K562 (cell line): Measurements from ENCODE around the gene FAM107B. TPM values are rescaled to one million over a fixed set of nuclear protein-coding genes. Genes with fewer than 3 reads are reported as not detected.

ENCODE experiments used
- ATAC-seq: fragments of 200-7000 bp; cut with Tn5 transposase; 3 replicates; pipeline ENCODE4 v1.9.1; 2020; ENCODE audit warnings: moderate library complexity
- BruUV-seq: library from RNA; stranded (reverse); fragments of 400-500 nt; replicated peaks from 2 replicates; lab custom pipeline; 2021; lab: Mats Ljungman, UMichigan
- CTCF ChIA-PET: fragments of 300-600 bp; formaldehyde crosslinking; extraction: SDS; loops from one replicate; lab custom pipeline; 2021; ENCODE audit warnings: low intra/inter-chr PET ratio; lab: Yijun Ruan, JAX
- POLR2A ChIA-PET: fragments of 300-600, 350-650 bp; sonication (Branson Sonifier 250); formaldehyde crosslinking; extraction: SDS; loops from one replicate; lab custom pipeline; 2021; ENCODE audit warnings: antibody characterized with exemption, inconsistent platforms; lab: Yijun Ruan, JAX
- DNase-seq, 4 experiments: peaks; one replicate each; pipeline versions ENCODE4 v3.0.0 to v3.0.0-alpha.2; 2011 to 2018; ENCODE audit warnings: low spot score in 3 of 4, mixed read lengths in 3 of 4; ENCODE audit errors: extremely low read depth in 1 of 4
- FAIRE-seq: peaks from 2 replicates; lab custom pipeline; 2011; peaks lifted over from hg19 to GRCh38; lab: Jason Lieb, UNC
- H2AFZ ChIP-seq: 2 replicates; pipeline ENCODE4 v1.6.0; 2011; ENCODE audit warnings: low read depth, low read length, control low read depth, inconsistent platforms
- H3K27ac ChIP-seq: fragments of 200-600 bp; 3 replicates; pipeline ENCODE4 v1.8.0; 2011; ENCODE audit warnings: low read depth, mild to moderate bottlenecking, control low read depth, inconsistent platforms, low read length, moderate library complexity, mixed read lengths; ENCODE audit errors: extremely low read depth
- H3K27me3 ChIP-seq, 2 experiments: fragments of 300-600 bp in 1 of 2; 2 replicates in 1 of 2; 3 replicates in 1 of 2; pipeline versions ENCODE4 v1.6.0 to v1.8.0; 2011; ENCODE audit warnings: inconsistent platforms in 2 of 2, low read length in 2 of 2, mild to moderate bottlenecking in 1 of 2, mixed read lengths in 1 of 2, moderate library complexity in 1 of 2; ENCODE audit not compliant: control insufficient read depth in 2 of 2, insufficient read depth in 2 of 2
- H3K36me3 ChIP-seq: fragments of 300-600 bp; 3 replicates; pipeline ENCODE4 v1.8.0; 2011; ENCODE audit warnings: mild to moderate bottlenecking, low read length, inconsistent platforms; ENCODE audit not compliant: control insufficient read depth, insufficient read depth
- H3K4me1 ChIP-seq, 2 experiments: fragments of 200-600 bp in 1 of 2; replicated peaks in 1 of 2; 2 replicates in 1 of 2; 3 replicates in 1 of 2; pipeline versions ENCODE4 v1.5.1 to v1.8.0; 2011; ENCODE audit warnings: inconsistent platforms in 2 of 2, low read length in 2 of 2, mild to moderate bottlenecking in 1 of 2, mixed read lengths in 1 of 2, moderate library complexity in 1 of 2; ENCODE audit not compliant: control insufficient read depth in 2 of 2, insufficient read depth in 2 of 2
- H3K4me2 ChIP-seq: 2 replicates; pipeline ENCODE4 v1.6.1; 2011; ENCODE audit warnings: low read length, control low read depth, inconsistent platforms, mixed read lengths; ENCODE audit not compliant: insufficient read depth
- H3K4me3 ChIP-seq: fragments of 200-600 bp; sonication (generic), shearing (Covaris generic); 2 replicates; pipeline ENCODE4 v1.5.1; 2016; ENCODE audit warnings: control low read depth, inconsistent platforms
- H3K79me2 ChIP-seq: fragments of 200-600 bp; 3 replicates; pipeline ENCODE4 v1.8.0; 2011; ENCODE audit warnings: low read length, inconsistent platforms; ENCODE audit not compliant: control insufficient read depth, insufficient read depth
- H3K9ac ChIP-seq, 2 experiments: 2 replicates each; pipeline versions ENCODE4 v1.6.0 to v1.6.1; 2011; ENCODE audit warnings: low read depth in 2 of 2, low read length in 2 of 2, control low read depth in 1 of 2, inconsistent platforms in 1 of 2, mild to moderate bottlenecking in 1 of 2, mixed read lengths in 1 of 2; ENCODE audit not compliant: insufficient read depth in 1 of 2
- H3K9me1 ChIP-seq: one replicate; pipeline ENCODE4 v1.6.0; 2011; ENCODE audit warnings: inconsistent platforms, mild to moderate bottlenecking, low read length, moderate library complexity; ENCODE audit not compliant: control insufficient read depth, insufficient read depth
- H3K9me3 ChIP-seq: replicated peaks from 2 replicates; pipeline ENCODE4 v1.5.1; 2011; ENCODE audit warnings: low read depth, low read length, inconsistent platforms; ENCODE audit not compliant: control insufficient read depth, insufficient read depth
- H4K20me1 ChIP-seq: replicated peaks from 2 replicates; pipeline ENCODE4 v1.6.1; 2011; ENCODE audit warnings: low read length, inconsistent platforms, mixed read lengths; ENCODE audit not compliant: control insufficient read depth, insufficient read depth
- NCOA6 ChIP-seq: fragments of 450-650 bp; IDR thresholded peaks from 2 replicates; pipeline ENCODE4 v1.6.1; 2017; ENCODE audit warnings: mild to moderate bottlenecking
- RAD21 ChIP-seq, 2 experiments: fragments of 250-450 bp in 1 of 2; fragments of 450-650 bp in 1 of 2; sonication (Bioruptor Pico) in 1 of 2; formaldehyde crosslinking in 1 of 2; IDR thresholded peaks in 1 of 2; conservative IDR thresholded peaks in 1 of 2; 2 replicates each; pipeline versions ENCODE4 v1.4.0 to v1.8.0; 2020 to 2022; ENCODE audit warnings: mild to moderate bottlenecking in 2 of 2, moderate library complexity in 1 of 2
- SMC3 ChIP-seq: conservative IDR thresholded peaks from 2 replicates; pipeline ENCODE4 v1.6.1; 2011; ENCODE audit warnings: low read depth, low read length, improper control_type of control experiment; ENCODE audit not compliant: insufficient read depth
- WGBS: fragments of 100-300 bp; shearing (Covaris generic); methylation state at CpG from one replicate; pipeline ENCODE4 v1.1.6; 2016; ENCODE audit warnings: low coverage, mixed read lengths; ENCODE audit not compliant: insufficient coverage; ENCODE audit errors: missing lambda C conversion rate; 5-methylcytosine and 5-hydroxymethylcytosine counted together
- in situ Hi-C: fragments of 300-500 bp; cut with MboI; formaldehyde crosslinking; loops from 4 replicates; pipeline ENCODE4 v1.15.0; 2018; ENCODE audit warnings: inconsistent platforms, mixed read lengths
- intact Hi-C: fragments of 100-400 bp; cut with micrococcal nuclease; formaldehyde crosslinking; loops from 2 replicates; pipeline ENCODE4 v1.14.2; 2022
- polyA plus RNA-seq, 8 experiments: library from polyadenylated mRNA; depleted of rRNA in 4 of 8; stranded (reverse) in 5 of 8; unstranded in 3 of 8; fragments of >200 nt; fragmentation: Nextera tagmentation in 2 of 8; fragmentation: Illumina TruSeq in 1 of 8; extraction: Ambion mirVana in 2 of 8; extraction: Trizol in 1 of 8; gene quantifications; 2 replicates each; pipeline versions ENCODE4 v1.2.1 to v1.2.3, GENCODE V29; 2011 to 2014; ENCODE audit warnings: inconsistent platforms in 1 of 8, missing spikeins in 1 of 8
- total RNA-seq, 7 experiments: library from RNA; depleted of rRNA in 6 of 7; stranded (reverse); fragments of >200 nt in 6 of 7; fragmentation: Illumina TruSeq in 2 of 7; extraction: Trizol in 2 of 7; gene quantifications; 2 replicates each; pipeline versions ENCODE4 v1.2.1 to v1.2.3, GENCODE V29; 2011 to 2021; ENCODE audit warnings: low replicate concordance in 1 of 7
- TF ChIP-seq, protein P1 (sequence below), 3 experiments: IDR thresholded peaks in 2 of 3; conservative IDR thresholded peaks in 1 of 3; 2 replicates each; pipeline ENCODE4 v1.5.1; 2011 to 2012; ENCODE audit warnings: low read length in 3 of 3, mild to moderate bottlenecking in 3 of 3, control low read depth in 2 of 3, improper control_type of control experiment in 1 of 3, inconsistent platforms in 1 of 3, low read depth in 1 of 3, mixed read lengths in 1 of 3, moderate library complexity in 1 of 3; ENCODE audit not compliant: insufficient read depth in 2 of 3

The FAM107B gene
- total and polyA plus RNA-seq, 9 of the 15 experiments (the other 6 are each of a cell fraction or from before 2014, with no cell fraction given): 0.40 to 2.8 (median 1.4) TPM

DNA sequence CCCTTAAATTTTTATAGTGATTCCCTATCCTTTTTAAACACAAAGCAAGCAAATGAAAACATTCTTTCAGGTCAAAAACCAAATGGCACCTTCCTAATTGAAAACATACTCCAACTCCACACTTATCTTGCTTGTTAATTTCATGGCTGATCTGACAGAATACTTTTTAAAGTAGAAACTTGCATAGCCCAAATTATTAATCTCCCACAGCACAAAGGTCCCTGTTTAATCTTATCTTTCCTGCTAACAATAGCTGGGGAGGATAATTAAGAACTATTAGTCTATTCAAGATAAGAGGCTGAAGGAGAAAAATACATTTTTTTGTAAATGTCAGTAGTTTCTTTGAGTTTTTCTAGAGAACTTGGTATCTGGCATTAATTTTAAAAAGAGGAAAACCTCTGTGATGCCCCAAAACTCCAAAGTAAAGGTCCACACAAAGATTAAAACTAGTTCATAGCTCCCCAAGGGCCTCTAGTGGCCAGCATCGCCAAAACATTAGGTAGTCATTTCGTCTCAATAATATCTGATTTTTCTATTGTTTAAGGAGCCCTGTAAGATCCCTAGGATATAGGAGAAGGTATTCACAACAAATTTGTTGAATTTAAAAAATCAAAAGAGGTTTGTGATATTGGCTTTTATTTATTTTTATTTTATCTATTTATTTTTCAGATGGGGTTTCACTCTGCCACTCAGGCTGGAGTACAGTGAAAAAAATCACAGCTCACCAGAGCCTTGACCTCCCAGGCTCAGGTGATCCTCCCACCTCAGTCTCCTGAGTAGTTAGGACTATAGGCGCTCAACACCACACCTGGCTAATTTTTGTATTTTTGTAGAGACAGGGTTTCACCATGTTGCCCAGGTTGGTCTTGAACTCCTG lies 48.4 kb upstream of the FAM107B start:
- no peak overlapping the region for H2AFZ ChIP-seq
- POLR2A ChIA-PET: interaction anchor here (0.8 to 1.2 kb wide), 3 partner anchors 10 to 16 kb away, joined by 3 to 4 read pairs (median 4); partner anchors contain the start of genes CDNF, HSPA14 and MSANTD7
- H3K9ac ChIP-seq: no peak overlapping the region
- H3K27me3 ChIP-seq: peaks cover 4 to 7% of the 10 kb centered on the region in 2 experiments; a peak in 3 of 5 replicates
- H3K36me3 ChIP-seq: no peaks in the 10 kb centered on the region
- intact Hi-C loops: loop anchor here (2.0 kb wide), 1 partner anchor 286 kb away; no protein-coding TSS in a partner anchor
- no peak overlapping the region for H3K27ac ChIP-seq
- H3K79me2 ChIP-seq: no peaks in the 10 kb centered on the region
- no peaks in the 10 kb centered on the region for H3K9me3 ChIP-seq
- no peak overlapping the region for H3K4me2 ChIP-seq
- CTCF ChIA-PET: interaction anchor here (0.5 to 0.7 kb wide), 2 partner anchors 184 to 287 kb away, joined by 3 to 4 read pairs; no protein-coding TSS in a partner anchor
- no peaks in the 10 kb centered on the region; a peak in 1 of 5 replicates for H3K4me1 ChIP-seq
- in situ Hi-C loops: no loop called here
- TF ChIP-seq NCOA6 (no peak), RAD21 (CRISPR knock-in tag; conservative IDR thresholded peaks at IDR 0.05 in 1 of 2, IDR thresholded peaks at IDR 0.05 in 1 of 2) (peak; percentile 28 to 60), SMC3 (0 out of 2 replicates have a peak, but pooled peaks have one; percentile 18)
- TF ChIP-seq, protein P1, sequence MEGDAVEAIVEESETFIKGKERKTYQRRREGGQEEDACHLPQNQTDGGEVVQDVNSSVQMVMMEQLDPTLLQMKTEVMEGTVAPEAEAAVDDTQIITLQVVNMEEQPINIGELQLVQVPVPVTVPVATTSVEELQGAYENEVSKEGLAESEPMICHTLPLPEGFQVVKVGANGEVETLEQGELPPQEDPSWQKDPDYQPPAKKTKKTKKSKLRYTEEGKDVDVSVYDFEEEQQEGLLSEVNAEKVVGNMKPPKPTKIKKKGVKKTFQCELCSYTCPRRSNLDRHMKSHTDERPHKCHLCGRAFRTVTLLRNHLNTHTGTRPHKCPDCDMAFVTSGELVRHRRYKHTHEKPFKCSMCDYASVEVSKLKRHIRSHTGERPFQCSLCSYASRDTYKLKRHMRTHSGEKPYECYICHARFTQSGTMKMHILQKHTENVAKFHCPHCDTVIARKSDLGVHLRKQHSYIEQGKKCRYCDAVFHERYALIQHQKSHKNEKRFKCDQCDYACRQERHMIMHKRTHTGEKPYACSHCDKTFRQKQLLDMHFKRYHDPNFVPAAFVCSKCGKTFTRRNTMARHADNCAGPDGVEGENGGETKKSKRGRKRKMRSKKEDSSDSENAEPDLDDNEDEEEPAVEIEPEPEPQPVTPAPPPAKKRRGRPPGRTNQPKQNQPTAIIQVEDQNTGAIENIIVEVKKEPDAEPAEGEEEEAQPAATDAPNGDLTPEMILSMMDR (IDR thresholded peaks at IDR 0.05 in 2 of 3, conservative IDR thresholded peaks at IDR 0.05 in 1 of 3; ENCODE audit: insufficient read depth in 2 of 3, low read depth in 1 of 3, low read length in 3 of 3): peak; percentile 32 to 60 (median 48); a peak in 4 of 6 replicates
- ATAC-seq: peak; percentile 60; the same call in 1 of the 3 replicates
- DNase-seq: peak in 2 of 4 experiments; percentile 24 to 25
- BruUV-seq: no TSS peak
- FAIRE-seq: no peak
- H3K9me1 ChIP-seq: no peaks in the 10 kb centered on the region
- WGBS: 0% methylated on average over 3 of the region's 3 CpGs
- no peaks in the 10 kb centered on the region for H4K20me1 ChIP-seq
- no peak overlapping the region for H3K4me3 ChIP-seq
